Neural progenitor cell (in vitro differentiated cells): Measurements from ENCODE around the gene FAM53A. TPM values are rescaled to one million over a fixed set of nuclear protein-coding genes. Genes with fewer than 3 reads are reported as not detected.

ENCODE experiments used
- DNase-seq: peaks from one replicate; pipeline ENCODE4 v3.0.0-alpha.2; 2016; ENCODE audit warnings: low spot score
- H2AFZ ChIP-seq: fragments of 200-600 bp; sonication (generic); replicated peaks from 2 replicates; pipeline ENCODE4 v1.6.1; 2016; ENCODE audit warnings: antibody characterized with exemption
- H3F3A ChIP-seq: fragments of 200-600 bp; sonication (generic); 2 replicates; pipeline ENCODE4 v1.6.1; 2016; ENCODE audit warnings: antibody characterized with exemption, low read depth
- H3K27ac ChIP-seq: fragments of 200-600 bp; sonication (generic); 2 replicates; pipeline ENCODE4 v1.5.1; 2016; ENCODE audit warnings: mild to moderate bottlenecking
- H3K27me3 ChIP-seq: fragments of 200-600 bp; sonication (generic); 2 replicates; pipeline ENCODE4 v1.6.1; 2016; ENCODE audit warnings: mild to moderate bottlenecking, moderate library complexity
- H3K36me3 ChIP-seq: fragments of 200-600 bp; sonication (generic); 2 replicates; pipeline ENCODE4 v1.5.1; 2016
- H3K4me1 ChIP-seq: fragments of 200-600 bp; sonication (generic); 2 replicates; pipeline ENCODE4 v1.6.1; 2016; ENCODE audit warnings: mixed run types
- H3K4me2 ChIP-seq: fragments of 200-600 bp; sonication (generic); 2 replicates; pipeline ENCODE4 v1.6.1; 2016
- H3K4me3 ChIP-seq: fragments of 200-600 bp; sonication (generic); 2 replicates; pipeline ENCODE4 v1.5.1; 2016
- H3K79me2 ChIP-seq: fragments of 200-600 bp; sonication (generic); 2 replicates; pipeline ENCODE4 v1.6.1; 2016; ENCODE audit warnings: low read depth
- H3K9ac ChIP-seq: fragments of 200-600 bp; sonication (generic); 2 replicates; pipeline ENCODE4 v1.6.1; 2016
- H3K9me3 ChIP-seq: fragments of 200-600 bp; sonication (generic); 2 replicates; pipeline ENCODE4 v1.5.1; 2016; ENCODE audit warnings: low read depth
- H4K20me1 ChIP-seq: fragments of 200-600 bp; sonication (generic); 2 replicates; pipeline ENCODE4 v1.6.1; 2016; ENCODE audit warnings: low read depth
- H3K27ac Mint-ChIP-seq: 3 replicates; pipeline ENCODE4 v1.8.0; 2021; ENCODE audit warnings: mixed read lengths
- H3K27me3 Mint-ChIP-seq: 2 replicates; pipeline ENCODE4 v1.8.0; 2022; ENCODE audit warnings: low read depth, mild to moderate bottlenecking, inconsistent platforms, moderate library complexity, mixed read lengths; ENCODE audit not compliant: insufficient read depth
- H3K36me3 Mint-ChIP-seq: 3 replicates; pipeline ENCODE4 v1.8.0; 2021; ENCODE audit warnings: mixed read lengths
- H3K4me1 Mint-ChIP-seq: 3 replicates; pipeline ENCODE4 v1.8.0; 2021; ENCODE audit warnings: mixed read lengths
- H3K4me3 Mint-ChIP-seq: 3 replicates; pipeline ENCODE4 v1.8.0; 2021; ENCODE audit warnings: mild to moderate bottlenecking, moderate library complexity, mixed read lengths
- H3K9me3 Mint-ChIP-seq: 3 replicates; pipeline ENCODE4 v1.8.0; 2020; ENCODE audit warnings: mixed read lengths
- EZH2 ChIP-seq: fragments of 200-600 bp; sonication (generic); IDR thresholded peaks from 2 replicates; pipeline ENCODE4 v1.6.1; 2017; ENCODE audit warnings: antibody characterized with exemption, mild to moderate bottlenecking, moderate library complexity
- EZH2phosphoT487 ChIP-seq: fragments of 200-600 bp; sonication (generic); IDR thresholded peaks from 2 replicates; pipeline ENCODE4 v1.6.1; 2017; ENCODE audit warnings: antibody characterized with exemption
- total RNA-seq: library from RNA; depleted of rRNA; stranded (reverse); fragments of >200 nt; gene quantifications from 2 replicates; pipeline ENCODE4 v1.2.3, GENCODE V29; 2015; ENCODE audit warnings: low replicate concordance
- TF ChIP-seq, protein P1 (sequence below): fragments of 200-600 bp; sonication (generic); IDR thresholded peaks from 2 replicates; pipeline ENCODE4 v1.5.1; 2017; ENCODE audit warnings: antibody characterized with exemption, mild to moderate bottlenecking

FAM53A gene
- total RNA-seq, 1 donor from 2014 or later: 3.2 TPM

DNA sequence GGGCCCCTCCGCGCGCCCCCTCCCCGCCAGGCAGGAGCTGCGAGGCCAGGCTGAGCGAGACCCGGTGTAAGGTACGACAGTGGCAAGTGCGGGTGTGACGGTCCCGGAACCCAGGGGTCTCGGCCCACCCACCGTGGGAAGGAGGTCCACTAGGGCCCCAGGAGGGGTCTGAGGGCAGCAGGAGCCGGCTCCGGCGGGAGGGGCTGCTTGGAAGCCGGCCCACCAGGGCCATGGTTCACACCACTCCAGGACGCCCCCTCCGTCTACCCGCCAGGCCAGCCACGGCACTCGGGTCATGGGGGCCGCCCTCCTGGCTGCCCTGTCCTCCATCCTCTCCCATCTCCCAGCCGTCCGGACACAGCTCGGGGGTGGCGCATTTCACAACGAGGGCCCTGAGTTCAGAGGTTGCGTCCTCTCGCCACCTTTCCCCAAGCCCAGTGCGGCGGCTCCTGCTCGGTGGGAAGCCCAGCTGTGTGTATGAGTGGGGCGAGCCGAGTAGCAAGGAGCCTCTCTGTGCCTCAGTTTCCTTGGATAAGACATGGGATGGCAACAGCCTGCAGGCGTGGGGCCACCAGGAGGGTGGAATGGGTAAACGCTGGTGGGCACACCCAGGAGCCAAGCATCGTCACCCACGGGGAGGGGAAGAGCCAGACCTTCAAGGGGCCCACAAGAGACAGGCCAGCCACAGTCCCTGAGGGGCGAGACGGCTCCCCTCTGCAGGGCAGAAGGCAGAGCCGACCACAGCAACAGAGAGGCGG is 81.3 kb downstream of the FAM53A start:
- H3K27me3 Mint-ChIP-seq: peaks cover 4% of the 10 kb centered on the region
- DNase-seq: no peak
- no peak overlapping the region for H3K4me3 Mint-ChIP-seq

DNA sequence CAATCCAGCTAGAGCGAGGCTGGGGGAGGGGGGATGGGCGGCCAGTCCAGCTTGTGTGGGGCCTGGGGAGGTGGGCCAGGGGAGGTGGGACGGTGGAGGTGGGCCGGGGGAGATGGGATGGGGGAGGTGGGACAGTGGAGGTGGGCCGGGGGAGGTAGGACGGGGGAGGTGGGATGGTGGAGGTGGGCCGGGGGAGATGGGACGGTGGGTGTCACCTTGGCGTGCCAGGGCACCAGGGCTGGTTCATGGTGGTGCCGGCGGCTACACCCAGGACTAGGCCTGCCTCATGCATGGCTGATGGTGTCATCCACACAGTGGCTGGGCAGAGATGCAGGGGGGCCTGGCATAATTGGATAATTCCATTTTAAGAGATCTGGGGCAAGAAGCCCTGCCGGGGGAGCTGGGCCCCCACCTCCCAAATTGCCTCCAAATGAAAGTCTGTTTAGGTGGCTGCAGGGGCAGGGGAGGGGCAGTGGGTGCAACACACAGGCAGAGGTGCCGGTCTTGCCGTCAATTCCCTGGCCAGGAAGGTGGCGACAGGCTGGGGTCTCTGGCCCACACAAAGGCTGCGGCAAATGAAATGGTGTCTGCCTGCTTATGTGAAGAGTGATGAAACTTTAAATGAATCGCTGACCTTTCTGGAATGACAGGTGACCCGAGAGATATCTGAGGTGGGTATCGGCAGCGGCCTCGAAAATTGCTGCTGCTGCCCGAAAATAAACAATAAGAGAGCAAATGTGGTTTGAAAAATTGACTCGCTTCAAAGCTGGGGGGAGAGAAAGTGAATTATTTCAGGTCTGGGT is 82.1 kb downstream of the FAM53A start:
- no peak for DNase-seq
- H3K9me3 ChIP-seq: no peaks in the 10 kb centered on the region
- Mint-ChIP-seq H3K36me3 (no peaks in the 10 kb centered on the region), H3K4me3 (peak overlapping the region; percentile 46), H3K27ac (peak overlapping the region; percentile 64), H3K9me3 (no peaks in the 10 kb centered on the region), H3K4me1 (peaks cover 25% of the 10 kb centered on the region), H3K27me3 (peaks cover 4% of the 10 kb centered on the region)
- H3K4me1 ChIP-seq: peaks cover 16% of the 10 kb centered on the region
- no peak overlapping the region for H2AFZ ChIP-seq
- H3K27ac ChIP-seq: no peak overlapping the region
- H3K9ac ChIP-seq: no peak overlapping the region
- no peaks in the 10 kb centered on the region for H4K20me1 ChIP-seq
- no peaks in the 10 kb centered on the region for H3K36me3 ChIP-seq
- no peaks in the 10 kb centered on the region for H3F3A ChIP-seq
- no peak overlapping the region for H3K4me3 ChIP-seq
- no peak overlapping the region for H3K4me2 ChIP-seq
- no peaks in the 10 kb centered on the region for H3K79me2 ChIP-seq
- no peaks in the 10 kb centered on the region for H3K27me3 ChIP-seq
- no peak for TF ChIP-seq EZH2phosphoT487
- TF ChIP-seq EZH2: no peak
- TF ChIP-seq, protein P1, sequence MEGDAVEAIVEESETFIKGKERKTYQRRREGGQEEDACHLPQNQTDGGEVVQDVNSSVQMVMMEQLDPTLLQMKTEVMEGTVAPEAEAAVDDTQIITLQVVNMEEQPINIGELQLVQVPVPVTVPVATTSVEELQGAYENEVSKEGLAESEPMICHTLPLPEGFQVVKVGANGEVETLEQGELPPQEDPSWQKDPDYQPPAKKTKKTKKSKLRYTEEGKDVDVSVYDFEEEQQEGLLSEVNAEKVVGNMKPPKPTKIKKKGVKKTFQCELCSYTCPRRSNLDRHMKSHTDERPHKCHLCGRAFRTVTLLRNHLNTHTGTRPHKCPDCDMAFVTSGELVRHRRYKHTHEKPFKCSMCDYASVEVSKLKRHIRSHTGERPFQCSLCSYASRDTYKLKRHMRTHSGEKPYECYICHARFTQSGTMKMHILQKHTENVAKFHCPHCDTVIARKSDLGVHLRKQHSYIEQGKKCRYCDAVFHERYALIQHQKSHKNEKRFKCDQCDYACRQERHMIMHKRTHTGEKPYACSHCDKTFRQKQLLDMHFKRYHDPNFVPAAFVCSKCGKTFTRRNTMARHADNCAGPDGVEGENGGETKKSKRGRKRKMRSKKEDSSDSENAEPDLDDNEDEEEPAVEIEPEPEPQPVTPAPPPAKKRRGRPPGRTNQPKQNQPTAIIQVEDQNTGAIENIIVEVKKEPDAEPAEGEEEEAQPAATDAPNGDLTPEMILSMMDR: no peak

More for the DNA sequence above, 81.3 kb downstream of the FAM53A start:
- H3K27me3 ChIP-seq: no peaks in the 10 kb centered on the region
- H3K36me3 ChIP-seq: no peaks in the 10 kb centered on the region
- Mint-ChIP-seq H3K4me1 (peaks cover 29% of the 10 kb centered on the region), H3K36me3 (no peaks in the 10 kb centered on the region), H3K27ac (no peak overlapping the region), H3K9me3 (no peaks in the 10 kb centered on the region)
- no peak overlapping the region for H3K4me3 ChIP-seq
- H3K79me2 ChIP-seq: no peaks in the 10 kb centered on the region
- no peaks in the 10 kb centered on the region for H3K9me3 ChIP-seq
- no peak overlapping the region for H3K27ac ChIP-seq
- H3K9ac ChIP-seq: no peak overlapping the region
- H3K4me2 ChIP-seq: no peak overlapping the region
- no peak overlapping the region for H2AFZ ChIP-seq
- H4K20me1 ChIP-seq: no peaks in the 10 kb centered on the region
- no peaks in the 10 kb centered on the region for H3F3A ChIP-seq
- H3K4me1 ChIP-seq: peaks cover 16% of the 10 kb centered on the region
- TF ChIP-seq EZH2phosphoT487: no peak
- no peak for TF ChIP-seq EZH2
- TF ChIP-seq, protein P1: no peak

DNA sequence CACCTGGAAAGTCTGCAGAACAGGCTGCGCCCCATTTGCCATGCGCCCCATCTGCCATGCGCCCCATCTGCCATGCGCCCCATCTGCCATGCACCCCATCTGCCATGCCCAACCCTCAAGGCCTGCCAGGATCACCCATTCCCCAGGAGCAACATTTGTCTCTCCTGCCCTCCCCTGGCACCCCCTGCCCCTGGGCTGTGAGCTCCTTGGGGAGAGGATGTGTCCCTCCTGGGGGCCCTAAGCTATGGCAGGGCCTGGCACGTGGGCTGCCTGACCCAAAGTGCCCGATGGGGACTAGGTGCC is 82.6 kb downstream of the FAM53A start:
- Histone ChIP-seq H3K9me3 (no peaks in the 10 kb centered on the region), H3K27ac (no peak overlapping the region), H4K20me1 (no peaks in the 10 kb centered on the region), H3K36me3 (no peaks in the 10 kb centered on the region), H3F3A (no peaks in the 10 kb centered on the region), H3K79me2 (no peaks in the 10 kb centered on the region), H3K4me1 (peaks cover 16% of the 10 kb centered on the region), H2AFZ (no peak overlapping the region), H3K9ac (no peak overlapping the region), H3K4me2 (no peak overlapping the region), H3K27me3 (no peaks in the 10 kb centered on the region), H3K4me3 (no peak overlapping the region)
- H3K36me3 Mint-ChIP-seq: no peaks in the 10 kb centered on the region
- H3K4me3 Mint-ChIP-seq: no peak overlapping the region
- H3K27me3 Mint-ChIP-seq: peaks cover 4% of the 10 kb centered on the region
- no peak for DNase-seq
- no peak overlapping the region for H3K27ac Mint-ChIP-seq
- TF ChIP-seq, protein P1: no peak
- no peak for TF ChIP-seq EZH2phosphoT487
- H3K4me1 Mint-ChIP-seq: peaks cover 25% of the 10 kb centered on the region
- H3K9me3 Mint-ChIP-seq: no peaks in the 10 kb centered on the region
